Spleen (tissue), 11 donors: ENCODE measurements around the gene HNF4A. TPM values are rescaled to one million over a fixed set of nuclear protein-coding genes. Genes with fewer than 3 reads are reported as not detected.

Source experiments
- DNase-seq: peaks from one replicate; pipeline ENCODE4 v3.0.0-alpha.2; 2020
- H3K27ac ChIP-seq, 8 donors: fragments of 200-600 bp; sonication (generic) in 7 of 8; 1 replicate in 4 of 8; 2 replicates in 4 of 8; pipeline versions ENCODE4 v1.5.0 to v1.8.0; 2016 to 2021; ENCODE audit warnings: inconsistent platforms in 4 of 8, mild to moderate bottlenecking in 4 of 8, moderate library complexity in 1 of 8
- H3K27me3 ChIP-seq, 7 donors: fragments of 200-600 bp; sonication (generic) in 6 of 7; replicated peaks in 1 of 7; 1 replicate in 4 of 7; 2 replicates in 3 of 7; pipeline versions ENCODE4 v1.5.0 to v1.8.0; 2016 to 2021; ENCODE audit warnings: inconsistent platforms in 3 of 7, mild to moderate bottlenecking in 1 of 7
- H3K36me3 ChIP-seq, 6 donors: fragments of 200-600 bp; sonication (generic) in 5 of 6; 1 replicate in 4 of 6; 2 replicates in 2 of 6; pipeline versions ENCODE4 v1.5.0 to v1.8.0; 2016 to 2021; ENCODE audit warnings: inconsistent platforms in 2 of 6
- H3K4me1 ChIP-seq, 6 donors: fragments of 200-600 bp; sonication (generic) in 5 of 6; 1 replicate in 3 of 6; 2 replicates in 3 of 6; pipeline versions ENCODE4 v1.5.0 to v1.8.0; 2016 to 2021; ENCODE audit warnings: inconsistent platforms in 3 of 6
- H3K4me3 ChIP-seq, 8 donors: fragments of 200-600 bp; sonication (generic) in 7 of 8; 1 replicate in 4 of 8; 2 replicates in 4 of 8; pipeline versions ENCODE4 v1.5.0 to v1.8.0; 2016 to 2021; ENCODE audit warnings: inconsistent platforms in 4 of 8, mild to moderate bottlenecking in 4 of 8, moderate library complexity in 2 of 8
- H3K9me3 ChIP-seq, 8 donors: fragments of 200-600 bp; sonication (generic) in 7 of 8; 1 replicate in 4 of 8; 2 replicates in 4 of 8; pipeline versions ENCODE4 v1.5.0 to v1.8.0; 2016 to 2021; ENCODE audit warnings: inconsistent platforms in 4 of 8
- POLR2A ChIP-seq, 3 donors: fragments of 450-650 bp; IDR thresholded peaks; one replicate each; pipeline ENCODE4 v1.5.1; 2017; ENCODE audit warnings: antibody characterized with exemption in 3 of 3, mild to moderate bottlenecking in 1 of 3
- POLR2AphosphoS5 ChIP-seq, 3 donors: sonication (generic); formaldehyde crosslinking; IDR thresholded peaks; one replicate each; pipeline ENCODE4 v1.5.1; 2017; ENCODE audit warnings: antibody characterized with exemption in 3 of 3
- WGBS, 5 donors: extraction: QIAGEN DNeasy Blood & Tissue Kit in 3 of 5; methylation state at CpG; one replicate each; pipeline versions ENCODE4 v1.1.5 to v1.1.7; 2013 to 2018; 5-methylcytosine and 5-hydroxymethylcytosine counted together
- intact Hi-C: fragments of 100-400 bp; cut with DNase I; formaldehyde crosslinking; loops from one replicate; pipeline ENCODE4 v1.15.0; 2023; ENCODE audit warnings: low total_unique reads
- polyA plus RNA-seq, 3 donors: library from polyadenylated mRNA; stranded (reverse); fragments of 200-250 nt; gene quantifications; one replicate each; pipeline ENCODE4 v1.2.1, GENCODE V29; 2013
- total RNA-seq, 7 donors: library from RNA; depleted of rRNA in 3 of 7; stranded (reverse); fragments of >200 nt in 3 of 7; fragmentation: NEBNext Ultra II Directional in 4 of 7; extraction: Animal tissue kit (Norgen Biotek cat#: 25700) in 4 of 7; gene quantifications; one replicate each; pipeline versions ENCODE4 v1.1.0 to v1.2.1, GENCODE V29; 2016 to 2021
- TF ChIP-seq, protein P1 (sequence below), 11 experiments: fragments of 200-600 bp in 7 of 11; fragments of 450-650 bp in 4 of 11; sonication (generic) in 4 of 11; IDR thresholded peaks in 8 of 11; conservative IDR thresholded peaks in 3 of 11; 1 replicate in 7 of 11; 2 replicates in 4 of 11; pipeline versions ENCODE4 v1.4.0 to v1.8.0; 2016 to 2021; ENCODE audit warnings: antibody characterized with exemption in 11 of 11, inconsistent platforms in 4 of 11, mild to moderate bottlenecking in 1 of 11
- donor health status: healthy with polysubstance abuse.
- donor health status: DM: no; HTN: no; CAD: no; lungs with moderate emphysema.
- donor health status: DM: no; HTN: no; CAD: no.
- donor health status: Bipolar disorder and iron deficiency.
- donor health status: healthy.
- donor health status: DM: no; HTN: no; CAD: no.
- donor health status: DM: yes; HTN: yes; CAD: no.

The HNF4A gene
- total and polyA plus RNA-seq, 10 donors = 0.03 TPM; not detected in 9

DNA sequence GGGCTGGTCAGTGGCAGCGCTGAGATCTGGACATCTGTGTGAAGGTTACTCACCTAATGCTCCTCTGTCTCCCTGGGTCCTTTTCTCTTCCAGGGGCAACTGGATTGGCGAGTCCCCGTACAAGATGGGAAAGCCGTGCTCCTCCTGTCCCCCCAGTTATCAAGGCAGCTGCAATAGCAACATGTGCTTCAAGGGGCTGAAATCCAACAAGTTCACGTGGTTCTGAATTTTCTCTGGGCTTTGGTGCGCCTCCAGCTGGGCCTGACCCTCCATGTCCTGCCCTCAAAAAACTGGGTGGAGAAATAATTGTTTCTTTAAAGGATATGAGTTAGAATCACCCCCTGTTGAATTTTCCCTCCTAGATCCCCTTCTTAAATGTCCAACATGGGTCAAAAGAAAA lies 4.9 kb upstream of the HNF4A start:
- intact Hi-C loops = no loop called here
- Histone ChIP-seq H3K27me3 (peaks cover 0 to 10% (median 0%) of the 10 kb centered on the region in 7 donors), H3K4me1 (no peaks in the 10 kb centered on the region), H3K9me3 (no peaks in the 10 kb centered on the region), H3K27ac (no peak overlapping the region), H3K36me3 (no peaks in the 10 kb centered on the region), H3K4me3 (no peak overlapping the region)
- DNase-seq = no peak
- TF ChIP-seq, protein P1, sequence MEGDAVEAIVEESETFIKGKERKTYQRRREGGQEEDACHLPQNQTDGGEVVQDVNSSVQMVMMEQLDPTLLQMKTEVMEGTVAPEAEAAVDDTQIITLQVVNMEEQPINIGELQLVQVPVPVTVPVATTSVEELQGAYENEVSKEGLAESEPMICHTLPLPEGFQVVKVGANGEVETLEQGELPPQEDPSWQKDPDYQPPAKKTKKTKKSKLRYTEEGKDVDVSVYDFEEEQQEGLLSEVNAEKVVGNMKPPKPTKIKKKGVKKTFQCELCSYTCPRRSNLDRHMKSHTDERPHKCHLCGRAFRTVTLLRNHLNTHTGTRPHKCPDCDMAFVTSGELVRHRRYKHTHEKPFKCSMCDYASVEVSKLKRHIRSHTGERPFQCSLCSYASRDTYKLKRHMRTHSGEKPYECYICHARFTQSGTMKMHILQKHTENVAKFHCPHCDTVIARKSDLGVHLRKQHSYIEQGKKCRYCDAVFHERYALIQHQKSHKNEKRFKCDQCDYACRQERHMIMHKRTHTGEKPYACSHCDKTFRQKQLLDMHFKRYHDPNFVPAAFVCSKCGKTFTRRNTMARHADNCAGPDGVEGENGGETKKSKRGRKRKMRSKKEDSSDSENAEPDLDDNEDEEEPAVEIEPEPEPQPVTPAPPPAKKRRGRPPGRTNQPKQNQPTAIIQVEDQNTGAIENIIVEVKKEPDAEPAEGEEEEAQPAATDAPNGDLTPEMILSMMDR (IDR thresholded peaks at IDR 0.05 in 8 of 11, conservative IDR thresholded peaks at IDR 0.05 in 3 of 11) = no peak
- TF ChIP-seq POLR2AphosphoS5 (IDR thresholded peaks at IDR 0.05) = no peak
- TF ChIP-seq POLR2A (IDR thresholded peaks at IDR 0.05) = no peak
- WGBS, 5 donors = 86 to 91% (median 90%) methylated on average over 6 of the region's 6 CpGs

GRCh38 chr20:44354979-44355497 lies 461 bp upstream of the HNF4A start:
- WGBS, 5 donors = 77 to 87% (median 84%) methylated on average over 6 of the region's 6 CpGs
- Histone ChIP-seq H3K27ac (no peak overlapping the region), H3K4me3 (no peak overlapping the region), H3K36me3 (no peaks in the 10 kb centered on the region), H3K4me1 (no peaks in the 10 kb centered on the region), H3K27me3 (peaks cover 0 to 21% (median 0%) of the 10 kb centered on the region in 7 donors), H3K9me3 (no peaks in the 10 kb centered on the region)
- no peak for DNase-seq
- intact Hi-C loops = no loop called here
- TF ChIP-seq POLR2AphosphoS5 (IDR thresholded peaks at IDR 0.05) = no peak
- TF ChIP-seq POLR2A (IDR thresholded peaks at IDR 0.05) = no peak
- TF ChIP-seq, protein P1 (IDR thresholded peaks at IDR 0.05 in 8 of 11, conservative IDR thresholded peaks at IDR 0.05 in 3 of 11) = no peak

DNA sequence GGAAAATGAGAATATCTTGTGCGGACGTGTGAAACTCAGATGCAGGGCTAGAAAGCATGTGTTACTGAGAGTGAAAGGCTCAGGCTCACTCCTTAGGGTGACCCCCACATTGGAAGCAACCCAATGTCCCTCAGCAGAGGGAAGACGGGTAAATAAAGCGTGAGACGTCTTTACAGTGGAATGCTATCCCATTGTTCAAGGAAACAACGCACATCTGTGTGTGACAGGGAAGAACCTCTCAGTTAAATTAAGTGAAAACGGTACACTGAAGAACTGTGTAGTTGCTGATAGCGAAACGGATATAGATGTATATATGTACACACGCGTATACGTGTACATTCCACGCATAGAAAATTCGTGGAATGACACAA lies 839 bp downstream of the HNF4A start:
- TF ChIP-seq, protein P1 (IDR thresholded peaks at IDR 0.05 in 8 of 11, conservative IDR thresholded peaks at IDR 0.05 in 3 of 11) = no peak
- TF ChIP-seq POLR2AphosphoS5 (IDR thresholded peaks at IDR 0.05) = no peak
- TF ChIP-seq POLR2A (IDR thresholded peaks at IDR 0.05) = no peak
- Histone ChIP-seq H3K36me3 (no peaks in the 10 kb centered on the region), H3K9me3 (no peaks in the 10 kb centered on the region), H3K4me1 (no peaks in the 10 kb centered on the region), H3K27ac (no peak overlapping the region), H3K27me3 (peaks cover 0 to 21% (median 0%) of the 10 kb centered on the region in 7 donors), H3K4me3 (no peak overlapping the region)
- intact Hi-C loops = no loop called here
- 85 to 91% (median 87%) methylated on average over 14 of the region's 14 CpGs for WGBS, 5 donors
- DNase-seq = no peak

DNA sequence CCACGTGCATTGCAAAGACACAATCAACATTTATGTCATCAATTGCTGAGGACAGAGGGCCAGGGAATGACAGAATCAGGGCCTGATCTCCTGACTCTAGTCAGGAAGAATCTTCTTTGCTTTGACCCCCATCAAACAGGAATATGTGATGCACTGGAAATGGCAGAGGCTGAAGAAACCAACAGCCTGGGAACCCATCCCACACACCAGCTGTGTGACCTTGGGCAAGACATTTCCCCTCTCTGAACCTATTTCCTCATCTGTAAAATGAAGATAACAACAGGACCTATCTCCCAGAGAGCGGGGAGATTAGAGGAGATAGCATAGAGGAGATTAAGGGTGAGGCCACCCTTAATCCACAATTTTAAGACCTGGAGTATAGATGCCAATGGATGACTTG lies 1.5 kb downstream of the HNF4A start:
- H3K36me3 ChIP-seq = no peaks in the 10 kb centered on the region
- intact Hi-C loops = no loop called here
- H3K27ac ChIP-seq = no peak overlapping the region
- TF ChIP-seq, protein P1 (IDR thresholded peaks at IDR 0.05 in 8 of 11, conservative IDR thresholded peaks at IDR 0.05 in 3 of 11) = no peak
- TF ChIP-seq POLR2A (IDR thresholded peaks at IDR 0.05) (no peak), POLR2AphosphoS5 (IDR thresholded peaks at IDR 0.05) (peak in 1 of 3 donors; percentile 49)
- no peaks in the 10 kb centered on the region for H3K4me1 ChIP-seq
- no peaks in the 10 kb centered on the region for H3K9me3 ChIP-seq
- H3K4me3 ChIP-seq = no peak overlapping the region
- H3K27me3 ChIP-seq = peaks cover 0 to 21% (median 0%) of the 10 kb centered on the region in 7 donors
- no peak for DNase-seq
- WGBS, 5 donors = 39 to 74% (median 46%) methylated on average over 2 of the region's 2 CpGs
